ENCODE data around the gene NEK7. TPM values are rescaled to one million over a fixed set of nuclear protein-coding genes. Genes with fewer than 3 reads are reported as not detected.

The NEK7 gene
- total and polyA plus RNA-seq, 2 of the 8 experiments (the other 6 are each of a cell fraction or from before 2014, with no cell fraction given): 5.1 to 10.0 TPM

DNA sequence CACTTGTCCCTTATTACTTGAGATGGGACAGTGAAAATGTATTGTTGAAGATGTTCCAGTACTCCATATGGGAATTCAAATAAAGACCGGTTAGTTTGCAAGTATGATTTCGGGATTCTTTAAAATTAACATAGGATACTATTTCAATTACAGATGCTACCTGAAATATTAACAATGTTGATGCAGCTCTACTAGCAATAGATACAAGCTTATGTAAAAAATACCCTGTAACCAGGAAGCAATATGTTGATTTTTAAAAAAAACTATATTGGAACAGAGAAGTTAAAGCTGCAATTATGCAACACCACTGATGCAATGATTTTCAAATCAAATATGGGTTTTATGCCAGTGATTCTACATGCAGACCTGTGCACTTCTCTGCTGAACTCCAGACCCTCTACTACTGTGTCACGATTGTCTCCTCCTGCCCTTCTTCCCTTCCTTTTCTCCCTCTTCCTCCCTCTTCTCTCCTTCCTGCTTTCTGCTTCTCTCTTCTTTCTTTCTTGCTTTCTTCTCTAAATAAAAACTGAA lies 204.5 kb downstream of the NEK7 start:
- H2BK12ac ChIP-seq (ENCODE audit: low read depth, low read length): no peak overlapping the region
- no peak overlapping the region for H2AK5ac ChIP-seq (ENCODE audit: low read depth, low read length)
- ChIA-PET CTCF (ENCODE audit: partially characterized antibody) (no interaction called here), POLR2A (ENCODE audit: partially characterized antibody) (no interaction called here)
- H3K23ac ChIP-seq (ENCODE audit: insufficient read length): no peak overlapping the region
- no peak overlapping the region for H3K14ac ChIP-seq (ENCODE audit: insufficient read length)
- H3K56ac ChIP-seq (replicated peaks; ENCODE audit: insufficient read length, low read depth, low read length): no peak overlapping the region
- H3K36me3 ChIP-seq (ENCODE audit: control insufficient read depth in 2 of 4, insufficient read depth in 4 of 4, low read length in 3 of 4): no peaks in the 10 kb centered on the region
- no peak overlapping the region for H2AFZ ChIP-seq (ENCODE audit: low read length)
- H4K5ac ChIP-seq (ENCODE audit: insufficient read length, low read depth, low read length): no peak overlapping the region
- H3K4ac ChIP-seq (replicated peaks; ENCODE audit: insufficient read length, low read depth, low read length): no peak overlapping the region
- H2BK5ac ChIP-seq (ENCODE audit: low read depth, low read length): no peak overlapping the region
- H2BK20ac ChIP-seq (ENCODE audit: low read length): no peak overlapping the region
- no peak overlapping the region for H3K4me3 ChIP-seq (ENCODE audit: extremely low read depth in 1 of 4, insufficient read depth in 2 of 4, low read depth in 3 of 4, low read length in 4 of 4)
- H3K4me2 ChIP-seq (ENCODE audit: insufficient read depth in 1 of 2, low read depth in 2 of 2, low read length in 2 of 2): no peak overlapping the region
- H3K27me3 ChIP-seq (replicated peaks in 1 of 4; ENCODE audit: control insufficient read depth in 3 of 4, extremely low read depth in 1 of 4, insufficient read depth in 3 of 4, low read length in 3 of 4): no peaks in the 10 kb centered on the region
- H3K18ac ChIP-seq (ENCODE audit: extremely low read depth, low read length): no peak overlapping the region
- H3K9me3 ChIP-seq (ENCODE audit: insufficient read depth in 2 of 2, low read depth in 1 of 2, low read length in 1 of 2): no peaks in the 10 kb centered on the region
- no peak overlapping the region for H4K91ac ChIP-seq (replicated peaks; ENCODE audit: insufficient read length, low read length)
- no peak overlapping the region for H3K27ac ChIP-seq (ENCODE audit: low read depth, low read length)
- FAIRE-seq (no peak), DNase-seq (ENCODE audit: low read depth in 1 of 2, low spot score in 2 of 2) (no peak)
- no peaks in the 10 kb centered on the region for H3K79me2 ChIP-seq (ENCODE audit: control insufficient read depth in 1 of 2, insufficient read depth in 2 of 2, low read length in 2 of 2)
- no peaks in the 10 kb centered on the region for H4K20me1 ChIP-seq (replicated peaks in 1 of 2; ENCODE audit: control insufficient read depth in 1 of 2, insufficient read depth in 2 of 2, low read length in 2 of 2)
- H3K79me1 ChIP-seq (ENCODE audit: low read depth, low read length): no peaks in the 10 kb centered on the region
- H3K4me1 ChIP-seq (replicated peaks in 1 of 4; ENCODE audit: control insufficient read depth in 3 of 4, insufficient read depth in 4 of 4, low read length in 3 of 4): no peaks in the 10 kb centered on the region
- WGBS, 2 experiments (ENCODE audit: extremely low coverage in 1 of 2, insufficient coverage in 1 of 2, insufficient read length in 1 of 2, insufficient replicate concordance in 2 of 2, low coverage in 1 of 2, low lambda C conversion rate in 2 of 2, missing lambda C conversion rate in 1 of 2): 92% methylated on average over 3 of the region's 3 CpGs; no CpG with 5 or more reads in 1 of the 2 experiments
- TF ChIP-seq KDM1A (IDR thresholded peaks at IDR 0.05; ENCODE audit: borderline replicate concordance, low read length) (no peak), KDM4A (IDR thresholded peaks at IDR 0.05; ENCODE audit: low read depth, low read length, severe bottlenecking) (no peak), EZH2 (IDR thresholded peaks at IDR 0.05; ENCODE audit: low read depth, low read length, severe bottlenecking) (no peak), SIN3A (conservative IDR thresholded peaks at IDR 0.05 in 1 of 2, IDR thresholded peaks at IDR 0.05 in 1 of 2; ENCODE audit: low read depth in 1 of 2, low read length in 2 of 2) (no peak), ZNF274 (IDR thresholded peaks at IDR 0.05; ENCODE audit: borderline replicate concordance, extremely low read depth, low read length) (no peak), PHF8 (conservative IDR thresholded peaks at IDR 0.05; ENCODE audit: low read depth, low read length) (no peak), NANOG (IDR thresholded peaks at IDR 0.05; ENCODE audit: insufficient read depth, low read depth, low read length, poor library complexity, severe bottlenecking) (no peak), CBX8 (IDR thresholded peaks at IDR 0.05; ENCODE audit: borderline replicate concordance, low read depth, low read length) (no peak), MAFK (IDR thresholded peaks at IDR 0.05; ENCODE audit: low read depth, low read length) (no peak), GABPA (IDR thresholded peaks at IDR 0.05; ENCODE audit: borderline replicate concordance, insufficient read depth, low read length) (no peak), HDAC2 (IDR thresholded peaks at IDR 0.05; ENCODE audit: borderline replicate concordance in 1 of 2, low read depth in 2 of 2, low read length in 2 of 2) (no peak), EP300 (IDR thresholded peaks at IDR 0.05; ENCODE audit: borderline replicate concordance in 1 of 2, low read depth in 2 of 2, low read length in 2 of 2) (no peak)
- H2BK120ac ChIP-seq (replicated peaks; ENCODE audit: low read depth, low read length): no peak overlapping the region
- H3K23me2 ChIP-seq (ENCODE audit: low read depth, low read length): no peaks in the 10 kb centered on the region
- H4K8ac ChIP-seq (ENCODE audit: extremely low read depth, insufficient read depth, low read length): no peak overlapping the region
- no peak overlapping the region for H2BK15ac ChIP-seq (ENCODE audit: low read length)
- no peak overlapping the region for H3K9ac ChIP-seq (replicated peaks in 1 of 4; ENCODE audit: extremely low read depth in 1 of 4, low read depth in 3 of 4, low read length in 3 of 4)

Data from H1 (cell line).